Tibial artery (tissue), 4 donors: Measurements from ENCODE around the gene RBP2.

Source experiments
- DNase-seq, 2 donors: peaks; one replicate each; pipeline ENCODE4 v3.0.0-alpha.2; 2019
- H3K27ac ChIP-seq, 2 donors: fragments of 200-600 bp; sonication (generic) in 1 of 2; 1 replicate in 1 of 2; 2 replicates in 1 of 2; pipeline ENCODE4 v1.5.1; 2018 to 2019; ENCODE audit warnings: mild to moderate bottlenecking in 1 of 2
- H3K27me3 ChIP-seq, 2 donors: fragments of 200-600 bp; sonication (generic) in 1 of 2; one replicate each; pipeline versions ENCODE4 v1.5.1 to v1.6.0; 2016 to 2019
- H3K36me3 ChIP-seq, 3 donors: fragments of 200-600 bp; sonication (generic) in 2 of 3; one replicate each; pipeline ENCODE4 v1.5.1; 2016 to 2019; ENCODE audit warnings: mild to moderate bottlenecking in 2 of 3
- H3K4me1 ChIP-seq, 4 donors: fragments of 200-600 bp; sonication (generic) in 2 of 4; 1 replicate in 3 of 4; 2 replicates in 1 of 4; pipeline ENCODE4 v1.5.1; 2016 to 2019
- H3K4me3 ChIP-seq, 2 donors: fragments of 200-600 bp; sonication (generic) in 1 of 2; 1 replicate in 1 of 2; 2 replicates in 1 of 2; pipeline ENCODE4 v1.5.1; 2018 to 2019; ENCODE audit warnings: mild to moderate bottlenecking in 2 of 2
- H3K9me3 ChIP-seq, 3 donors: fragments of 200-600 bp; sonication (generic) in 1 of 3; one replicate each; pipeline ENCODE4 v1.5.1; 2016 to 2019
- intact Hi-C: fragments of 100-400 bp; cut with DNase I; formaldehyde crosslinking; loops from one replicate; pipeline ENCODE4 v1.15.0; 2023; ENCODE audit warnings: low total_unique reads
- TF ChIP-seq, protein P1 (sequence below), 2 experiments: fragments of 200-600 bp in 1 of 2; fragments of 450-650 bp in 1 of 2; IDR thresholded peaks; one replicate each; pipeline ENCODE4 v1.5.1; 2017 to 2019; ENCODE audit warnings: antibody characterized with exemption in 2 of 2, mild to moderate bottlenecking in 1 of 2, moderate library complexity in 1 of 2

RBP2 gene

DNA sequence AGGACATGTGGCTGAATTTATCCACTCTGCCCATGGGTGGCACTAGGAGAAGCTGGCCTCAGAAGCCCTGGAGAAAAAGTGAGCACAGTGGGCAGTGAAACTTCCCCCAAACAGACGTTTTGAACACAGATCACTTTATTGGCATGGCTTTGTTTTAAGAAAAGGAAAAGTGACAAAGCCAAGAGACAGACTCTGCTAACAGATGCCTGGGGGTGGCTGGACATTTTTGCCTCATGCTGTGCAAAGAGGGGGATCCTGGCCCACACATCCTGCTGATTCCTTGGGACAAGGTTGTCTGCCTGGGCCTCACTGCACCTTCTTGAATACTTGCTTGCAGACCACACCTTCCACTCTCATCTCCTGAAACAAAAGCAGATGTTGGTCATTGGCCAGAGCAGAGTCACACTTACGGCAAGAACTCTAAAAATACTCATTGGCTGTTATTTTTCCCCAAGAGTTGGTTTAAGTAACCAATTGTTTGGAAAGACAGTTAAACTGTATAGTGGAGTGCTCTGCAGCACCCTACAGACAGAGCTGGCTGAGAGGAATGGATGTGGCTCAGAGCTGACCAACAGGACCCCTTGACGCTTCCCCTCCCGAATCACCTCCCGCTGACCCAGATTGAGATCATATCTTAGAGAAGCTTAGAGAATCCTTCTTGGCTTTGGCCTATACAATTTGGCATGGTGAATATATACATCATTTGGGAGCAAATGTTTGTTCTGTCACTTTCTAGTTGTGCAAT lies 41.2 kb upstream of the RBP2 start:
- no peaks in the 10 kb centered on the region for H3K27me3 ChIP-seq
- H3K9me3 ChIP-seq = no peaks in the 10 kb centered on the region
- intact Hi-C loops = no loop called here
- no peak overlapping the region for H3K27ac ChIP-seq
- H3K4me3 ChIP-seq = no peak overlapping the region
- TF ChIP-seq, protein P1, sequence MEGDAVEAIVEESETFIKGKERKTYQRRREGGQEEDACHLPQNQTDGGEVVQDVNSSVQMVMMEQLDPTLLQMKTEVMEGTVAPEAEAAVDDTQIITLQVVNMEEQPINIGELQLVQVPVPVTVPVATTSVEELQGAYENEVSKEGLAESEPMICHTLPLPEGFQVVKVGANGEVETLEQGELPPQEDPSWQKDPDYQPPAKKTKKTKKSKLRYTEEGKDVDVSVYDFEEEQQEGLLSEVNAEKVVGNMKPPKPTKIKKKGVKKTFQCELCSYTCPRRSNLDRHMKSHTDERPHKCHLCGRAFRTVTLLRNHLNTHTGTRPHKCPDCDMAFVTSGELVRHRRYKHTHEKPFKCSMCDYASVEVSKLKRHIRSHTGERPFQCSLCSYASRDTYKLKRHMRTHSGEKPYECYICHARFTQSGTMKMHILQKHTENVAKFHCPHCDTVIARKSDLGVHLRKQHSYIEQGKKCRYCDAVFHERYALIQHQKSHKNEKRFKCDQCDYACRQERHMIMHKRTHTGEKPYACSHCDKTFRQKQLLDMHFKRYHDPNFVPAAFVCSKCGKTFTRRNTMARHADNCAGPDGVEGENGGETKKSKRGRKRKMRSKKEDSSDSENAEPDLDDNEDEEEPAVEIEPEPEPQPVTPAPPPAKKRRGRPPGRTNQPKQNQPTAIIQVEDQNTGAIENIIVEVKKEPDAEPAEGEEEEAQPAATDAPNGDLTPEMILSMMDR (IDR thresholded peaks at IDR 0.05) = no peak
- no peaks in the 10 kb centered on the region for H3K4me1 ChIP-seq
- peaks cover 0 to 8% (median 0%) of the 10 kb centered on the region in 3 donors for H3K36me3 ChIP-seq
- DNase-seq = no peak

DNA sequence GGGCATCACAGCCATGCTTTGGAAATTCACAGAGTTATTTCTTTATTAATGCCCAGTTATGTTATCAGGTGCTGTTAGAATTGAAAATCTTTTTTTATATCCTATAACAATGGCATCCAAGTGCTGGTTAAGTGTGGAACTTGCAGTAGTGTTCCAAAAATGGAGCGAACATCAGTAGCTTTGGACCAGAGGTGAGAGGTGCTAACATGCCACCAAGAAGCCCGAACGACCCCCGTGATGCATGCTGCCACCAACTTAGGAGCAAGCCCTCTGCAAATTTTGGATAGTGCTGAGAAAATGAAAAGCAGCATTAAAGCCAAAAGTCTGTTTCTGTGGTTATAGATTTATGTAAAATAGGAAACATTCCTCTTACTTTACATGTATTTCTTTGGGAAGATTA lies 38.4 kb upstream of the RBP2 start:
- intact Hi-C loops = no loop called here
- H3K27me3 ChIP-seq = no peaks in the 10 kb centered on the region
- H3K27ac ChIP-seq = no peak overlapping the region
- no peak for DNase-seq
- TF ChIP-seq, protein P1 (IDR thresholded peaks at IDR 0.05) = no peak
- H3K4me1 ChIP-seq = no peaks in the 10 kb centered on the region
- no peaks in the 10 kb centered on the region for H3K9me3 ChIP-seq
- H3K4me3 ChIP-seq = no peak overlapping the region
- H3K36me3 ChIP-seq = peaks cover 0 to 8% (median 0%) of the 10 kb centered on the region in 3 donors

DNA sequence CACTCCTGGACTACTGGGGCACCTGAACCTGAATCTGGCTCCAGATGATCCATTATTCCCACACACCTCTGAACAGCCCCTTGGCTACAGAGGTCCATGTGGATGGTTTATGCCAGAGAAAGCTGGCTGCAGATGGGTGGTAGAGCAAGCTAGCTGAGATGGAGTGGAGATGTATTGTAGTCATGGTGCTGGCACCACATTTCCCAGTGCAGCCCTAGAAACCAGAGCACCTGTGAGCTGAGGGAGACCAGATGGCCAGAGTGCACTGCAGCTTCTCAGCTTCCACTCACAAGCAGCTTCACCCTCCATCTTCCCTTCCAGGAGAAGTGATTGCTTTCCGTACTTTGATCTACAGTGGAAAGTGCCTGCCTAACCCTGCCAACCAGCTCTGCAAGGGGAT lies 33.3 kb upstream of the RBP2 start:
- no peaks in the 10 kb centered on the region for H3K9me3 ChIP-seq
- intact Hi-C loops = no loop called here
- no peak for DNase-seq
- no peaks in the 10 kb centered on the region for H3K27me3 ChIP-seq
- no peak overlapping the region for H3K27ac ChIP-seq
- TF ChIP-seq, protein P1 (IDR thresholded peaks at IDR 0.05) = no peak
- no peaks in the 10 kb centered on the region for H3K36me3 ChIP-seq
- no peak overlapping the region for H3K4me3 ChIP-seq
- no peaks in the 10 kb centered on the region for H3K4me1 ChIP-seq

DNA sequence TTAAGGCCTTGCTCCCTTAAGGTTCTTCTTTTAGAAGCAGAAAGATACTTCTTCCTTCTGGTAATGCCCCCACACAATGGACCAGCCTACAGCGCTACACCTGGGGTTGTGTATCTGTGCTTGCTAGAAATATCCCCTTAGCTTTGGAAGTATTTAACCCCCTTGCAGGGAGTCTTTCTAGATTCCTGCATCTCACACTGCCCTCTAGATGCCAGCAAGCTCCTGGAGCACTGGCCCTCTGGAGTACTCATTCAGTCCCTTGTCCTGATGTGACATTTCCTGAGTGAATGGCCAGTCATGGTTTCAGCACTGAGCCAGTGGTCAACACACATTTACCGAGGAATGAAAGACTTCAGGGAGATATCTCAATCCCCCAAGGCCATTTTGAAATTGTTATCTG lies 30.4 kb upstream of the RBP2 start:
- Histone ChIP-seq H3K4me3 (no peak overlapping the region), H3K27ac (no peak overlapping the region), H3K4me1 (no peaks in the 10 kb centered on the region), H3K36me3 (no peaks in the 10 kb centered on the region), H3K27me3 (no peaks in the 10 kb centered on the region), H3K9me3 (no peaks in the 10 kb centered on the region)
- DNase-seq = no peak
- intact Hi-C loops = no loop called here
- TF ChIP-seq, protein P1 (IDR thresholded peaks at IDR 0.05) = no peak

DNA sequence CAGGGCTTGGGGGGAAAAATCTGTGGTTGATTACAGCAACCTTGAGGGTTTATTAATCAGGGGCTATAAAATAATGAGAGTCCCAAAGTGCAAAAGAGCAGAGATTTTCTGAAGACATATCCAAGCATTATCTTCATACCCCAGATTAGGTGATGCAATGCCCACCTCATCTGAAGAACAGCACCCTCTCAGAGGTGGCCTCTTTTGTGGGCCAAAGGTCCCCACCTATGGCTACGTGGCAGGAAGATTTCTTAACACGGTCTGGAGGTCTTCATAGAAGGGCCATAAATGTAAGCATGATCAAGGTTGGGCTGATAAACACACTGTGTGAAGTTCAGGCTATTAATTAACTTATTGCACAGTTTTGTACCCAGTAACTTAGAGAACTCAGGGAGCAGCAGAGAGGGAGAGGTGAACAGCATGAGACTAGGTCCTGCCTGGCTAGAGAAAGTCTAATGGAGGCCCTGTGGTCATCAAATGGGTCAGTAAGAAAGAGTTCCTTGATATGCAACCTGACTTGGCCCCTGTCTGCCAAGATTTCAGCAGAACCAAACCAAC lies 29.6 kb upstream of the RBP2 start:
- no peak overlapping the region for H3K27ac ChIP-seq
- no peak for DNase-seq
- H3K9me3 ChIP-seq = no peaks in the 10 kb centered on the region
- H3K4me3 ChIP-seq = no peak overlapping the region
- intact Hi-C loops = no loop called here
- no peaks in the 10 kb centered on the region for H3K4me1 ChIP-seq
- no peaks in the 10 kb centered on the region for H3K36me3 ChIP-seq
- TF ChIP-seq, protein P1 (IDR thresholded peaks at IDR 0.05) = no peak
- no peaks in the 10 kb centered on the region for H3K27me3 ChIP-seq
